K562 (cell line): Measurements from ENCODE around the gene FAM180B. TPM values are rescaled to one million over a fixed set of nuclear protein-coding genes. Genes with fewer than 3 reads are reported as not detected.

Experiments
- BRCA1 ChIP-seq, 2 experiments: fragments of 450-650 bp in 1 of 2; sonication (generic) in 1 of 2; formaldehyde crosslinking in 1 of 2; IDR thresholded peaks; 2 replicates each; pipeline versions ENCODE4 v1.5.0 to v1.6.1; 2017 to 2020; ENCODE audit warnings: mild to moderate bottlenecking in 1 of 2, missing genetic modification reagents in 1 of 2
- CBX1 ChIP-seq: sonication (generic); IDR thresholded peaks from 2 replicates; pipeline ENCODE4 v1.6.1; 2016; ENCODE audit warnings: antibody characterized with exemption, low read depth, mild to moderate bottlenecking
- CREB5 ChIP-seq: fragments of 250-450 bp; sonication (Bioruptor Pico); IDR thresholded peaks from 2 replicates; pipeline ENCODE4 v1.5.0; 2020; ENCODE audit warnings: mild to moderate bottlenecking
- MEF2D ChIP-seq: conservative IDR thresholded peaks from 2 replicates; pipeline ENCODE4 v1.6.1; 2016; ENCODE audit warnings: low read depth, missing genetic modification characterization, missing compliant biosample characterization
- MXI1 ChIP-seq: IDR thresholded peaks from 2 replicates; pipeline ENCODE4 v1.6.1; 2011; ENCODE audit warnings: low read depth, mild to moderate bottlenecking, improper control_type of control experiment, low read length
- NONO ChIP-seq, 2 experiments: fragments of 200-400 bp in 1 of 2; fragments of 450-650 bp in 1 of 2; formaldehyde crosslinking in 1 of 2; IDR thresholded peaks; 2 replicates each; pipeline ENCODE4 v1.6.1; 2017; ENCODE audit warnings: low read depth in 2 of 2, mild to moderate bottlenecking in 2 of 2, moderate library complexity in 2 of 2, low read length in 1 of 2
- RBM34 ChIP-seq: fragments of 200-400 bp; formaldehyde crosslinking; IDR thresholded peaks from 2 replicates; pipeline ENCODE4 v1.6.1; 2018; ENCODE audit warnings: low read length, borderline replicate concordance; ENCODE audit not compliant: insufficient read depth
- SFPQ ChIP-seq: fragments of 200-400 bp; formaldehyde crosslinking; IDR thresholded peaks from 2 replicates; pipeline ENCODE4 v1.6.1; 2017; ENCODE audit warnings: mild to moderate bottlenecking, low read depth, low read length, moderate library complexity
- SRSF3 ChIP-seq: fragments of 200-400 bp; formaldehyde crosslinking; IDR thresholded peaks from 2 replicates; pipeline ENCODE4 v1.6.1; 2016; ENCODE audit warnings: mild to moderate bottlenecking, low read length, moderate library complexity; ENCODE audit not compliant: insufficient read depth
- TEAD4 ChIP-seq, 2 experiments: sonication (generic) in 1 of 2; formaldehyde crosslinking in 1 of 2; IDR thresholded peaks; 2 replicates each; pipeline versions ENCODE4 v1.6.1 to v1.8.0; 2012 to 2022; ENCODE audit warnings: borderline replicate concordance in 1 of 2, inconsistent platforms in 1 of 2, low read length in 1 of 2, mild to moderate bottlenecking in 1 of 2, missing genetic modification reagents in 1 of 2
- YBX1 ChIP-seq: fragments of 450-650 bp; IDR thresholded peaks from 2 replicates; pipeline ENCODE4 v1.7.1; 2016; ENCODE audit warnings: mild to moderate bottlenecking
- ZBTB34 ChIP-seq: fragments of 250-450 bp; sonication (Bioruptor Pico); IDR thresholded peaks from 2 replicates; pipeline ENCODE4 v1.8.0; 2021; ENCODE audit warnings: mild to moderate bottlenecking, moderate library complexity
- ZHX1 ChIP-seq: fragments of 150-350 bp; conservative IDR thresholded peaks from 2 replicates; pipeline ENCODE4 v1.6.1; 2014; ENCODE audit warnings: low read length
- ZNF184 ChIP-seq: sonication (generic); formaldehyde crosslinking; IDR thresholded peaks from 2 replicates; pipeline ENCODE4 v1.5.0; 2020; ENCODE audit warnings: missing genetic modification reagents
- ZNF512 ChIP-seq: IDR thresholded peaks from 2 replicates; pipeline ENCODE4 v1.6.1; 2016; ENCODE audit warnings: missing genetic modification characterization, missing compliant biosample characterization
- ZNF586 ChIP-seq: fragments of 450-650 bp; formaldehyde crosslinking; conservative IDR thresholded peaks from 2 replicates; pipeline ENCODE4 v1.4.0; 2020; ENCODE audit warnings: mild to moderate bottlenecking, moderate library complexity
- polyA plus RNA-seq, 8 experiments: library from polyadenylated mRNA; depleted of rRNA in 4 of 8; stranded (reverse) in 5 of 8; unstranded in 3 of 8; fragments of >200 nt; fragmentation: Nextera tagmentation in 2 of 8; fragmentation: Illumina TruSeq in 1 of 8; extraction: Ambion mirVana in 2 of 8; extraction: Trizol in 1 of 8; gene quantifications; 2 replicates each; pipeline versions ENCODE4 v1.2.1 to v1.2.3, GENCODE V29; 2011 to 2014; ENCODE audit warnings: inconsistent platforms in 1 of 8, missing spikeins in 1 of 8
- total RNA-seq, 7 experiments: library from RNA; depleted of rRNA in 6 of 7; stranded (reverse); fragments of >200 nt in 6 of 7; fragmentation: Illumina TruSeq in 2 of 7; extraction: Trizol in 2 of 7; gene quantifications; 2 replicates each; pipeline versions ENCODE4 v1.2.1 to v1.2.3, GENCODE V29; 2011 to 2021; ENCODE audit warnings: low replicate concordance in 1 of 7

Gene FAM180B
- total and polyA plus RNA-seq, 9 of the 15 experiments (the other 6 are each of a cell fraction or from before 2014, with no cell fraction given) = 0.05 to 0.14 TPM; not detected in 7

GRCh38 chr11:47578524-47579494 lies 7.7 kb upstream of the FAM180B start, which contains the start of the genes KBTBD4 and NDUFS3 (continued):
- no peak; the same call in 1 of the 2 replicates for TF ChIP-seq ZHX1
- TF ChIP-seq SRSF3 = no peak
- TF ChIP-seq SFPQ = no peak
- TF ChIP-seq CREB5 (CRISPR knock-in tag) = no peak
- TF ChIP-seq ZBTB34 (CRISPR knock-in tag) = no peak
- TF ChIP-seq YBX1 = no peak
- TF ChIP-seq NONO (IDR thresholded peaks at IDR 0.05; ENCODE audit: low read depth in 2 of 2, low read length in 1 of 2) = peak; percentile 47 to 54; a peak in 3 of 4 replicates
- no peak for TF ChIP-seq ZNF512 (tag)
- TF ChIP-seq CBX1 = peak; percentile 96
- TF ChIP-seq TEAD4 (IDR thresholded peaks at IDR 0.05; ENCODE audit: low read length) = peak; percentile 49; the same call in 1 of the 2 replicates
- no peak for TF ChIP-seq TEAD4 (CRISPR knock-in tag; IDR thresholded peaks at IDR 0.05; ENCODE audit: borderline replicate concordance)
- TF ChIP-seq MXI1 = peak; percentile 99
- no peak for TF ChIP-seq ZNF586 (CRISPR knock-in tag)
- no peak for TF ChIP-seq RBM34
- TF ChIP-seq BRCA1 (IDR thresholded peaks at IDR 0.05) = no peak
- no peak for TF ChIP-seq BRCA1 (CRISPR knock-in tag; IDR thresholded peaks at IDR 0.05)
- TF ChIP-seq MEF2D (tag) = peak; percentile 69
- no peak for TF ChIP-seq ZNF184 (CRISPR knock-in tag)
